K562 (cell line): ENCODE data around the gene ZNF23. TPM values are rescaled to one million over a fixed set of nuclear protein-coding genes. Genes with fewer than 3 reads are reported as not detected.

Experiments
- ARID1B ChIP-seq: fragments of 450-650 bp; IDR thresholded peaks from 2 replicates; pipeline ENCODE4 v1.6.1; 2016; ENCODE audit warnings: antibody characterized with exemption, mild to moderate bottlenecking, inconsistent platforms
- CCNT2 ChIP-seq: IDR thresholded peaks from 2 replicates; pipeline ENCODE4 v1.6.1; 2011; ENCODE audit warnings: borderline replicate concordance, low read depth, mild to moderate bottlenecking, moderate library complexity, mixed read lengths, low read length; ENCODE audit not compliant: insufficient read length; ENCODE audit errors: extremely low read depth
- EP300 ChIP-seq: IDR thresholded peaks from 2 replicates; pipeline ENCODE4 v1.6.1; 2012; ENCODE audit warnings: low read length, improper control_type of control experiment
- HNRNPUL1 ChIP-seq: fragments of 200-400 bp; formaldehyde crosslinking; IDR thresholded peaks from 2 replicates; pipeline ENCODE4 v1.6.1; 2017; ENCODE audit warnings: low read length
- NBN ChIP-seq: fragments of 450-650 bp; IDR thresholded peaks from 2 replicates; pipeline ENCODE4 v1.6.1; 2016; ENCODE audit warnings: low read depth, mild to moderate bottlenecking
- NFE2 ChIP-seq: IDR thresholded peaks from 2 replicates; pipeline ENCODE4 v1.6.1; 2014; ENCODE audit warnings: antibody characterized with exemption, low read depth
- NR2C1 ChIP-seq, 2 experiments: fragments of 450-650 bp; IDR thresholded peaks; 2 replicates each; pipeline ENCODE4 v1.6.1; 2017; ENCODE audit warnings: mild to moderate bottlenecking in 2 of 2, antibody characterized with exemption in 1 of 2, inconsistent platforms in 1 of 2, missing compliant biosample characterization in 1 of 2, missing genetic modification characterization in 1 of 2
- PHTF2 ChIP-seq: fragments of 250-450 bp; sonication (Bioruptor Pico); IDR thresholded peaks from 2 replicates; pipeline ENCODE4 v1.5.0; 2021; ENCODE audit warnings: mild to moderate bottlenecking
- PRMT5 ChIP-seq: sonication (generic); formaldehyde crosslinking; IDR thresholded peaks from 2 replicates; pipeline ENCODE4 v1.5.0; 2020; ENCODE audit warnings: missing genetic modification reagents
- PRPF4 ChIP-seq: fragments of 200-400 bp; formaldehyde crosslinking; IDR thresholded peaks from one replicate; pipeline ENCODE4 v1.6.1; 2017; ENCODE audit warnings: low read length, low read depth, mild to moderate bottlenecking; ENCODE audit not compliant: insufficient read depth, poor library complexity, severe bottlenecking
- SMC3 ChIP-seq: conservative IDR thresholded peaks from 2 replicates; pipeline ENCODE4 v1.6.1; 2011; ENCODE audit warnings: low read depth, low read length, improper control_type of control experiment; ENCODE audit not compliant: insufficient read depth
- SRSF3 ChIP-seq: fragments of 200-400 bp; formaldehyde crosslinking; IDR thresholded peaks from 2 replicates; pipeline ENCODE4 v1.6.1; 2016; ENCODE audit warnings: mild to moderate bottlenecking, low read length, moderate library complexity; ENCODE audit not compliant: insufficient read depth
- TCF7 ChIP-seq: sonication (generic); IDR thresholded peaks from 2 replicates; pipeline ENCODE4 v1.6.1; 2016; ENCODE audit warnings: antibody characterized with exemption, borderline replicate concordance
- ZNF316 ChIP-seq: fragments of 450-650 bp; IDR thresholded peaks from 2 replicates; pipeline ENCODE4 v1.6.1; 2016
- ZNF384 ChIP-seq: IDR thresholded peaks from 2 replicates; pipeline ENCODE4 v1.6.1; 2012; ENCODE audit warnings: low read depth, low read length, improper control_type of control experiment
- ZNF445 ChIP-seq: fragments of 250-450 bp; sonication (Bioruptor Pico); IDR thresholded peaks from 2 replicates; pipeline ENCODE4 v1.4.0; 2020; ENCODE audit warnings: low read depth, mild to moderate bottlenecking, moderate library complexity
- ZNF766 ChIP-seq: fragments of 200-800 bp; sonication (Bioruptor generic); conservative IDR thresholded peaks from 2 replicates; pipeline ENCODE4 v1.6.1; 2016; ENCODE audit warnings: missing genetic modification characterization, missing compliant biosample characterization
- polyA plus RNA-seq, 8 experiments: library from polyadenylated mRNA; depleted of rRNA in 4 of 8; stranded (reverse) in 5 of 8; unstranded in 3 of 8; fragments of >200 nt; fragmentation: Nextera tagmentation in 2 of 8; fragmentation: Illumina TruSeq in 1 of 8; extraction: Ambion mirVana in 2 of 8; extraction: Trizol in 1 of 8; gene quantifications; 2 replicates each; pipeline versions ENCODE4 v1.2.1 to v1.2.3, GENCODE V29; 2011 to 2014; ENCODE audit warnings: inconsistent platforms in 1 of 8, missing spikeins in 1 of 8
- total RNA-seq, 7 experiments: library from RNA; depleted of rRNA in 6 of 7; stranded (reverse); fragments of >200 nt in 6 of 7; fragmentation: Illumina TruSeq in 2 of 7; extraction: Trizol in 2 of 7; gene quantifications; 2 replicates each; pipeline versions ENCODE4 v1.2.1 to v1.2.3, GENCODE V29; 2011 to 2021; ENCODE audit warnings: low replicate concordance in 1 of 7
- TF ChIP-seq, protein P1 (sequence below), 2 experiments: IDR thresholded peaks; 2 replicates each; pipeline ENCODE4 v1.6.1; 2011; ENCODE audit warnings: borderline replicate concordance in 1 of 2, control low read depth in 1 of 2, low read depth in 1 of 2, low read length in 1 of 2, mild to moderate bottlenecking in 1 of 2, mixed read lengths in 1 of 2, moderate library complexity in 1 of 2; ENCODE audit not compliant: insufficient read depth in 1 of 2, insufficient read length in 1 of 2, poor library complexity in 1 of 2, severe bottlenecking in 1 of 2; ENCODE audit errors: extremely low read depth in 1 of 2
- TF ChIP-seq, protein P2 (sequence below), 2 experiments: fragments of 450-650 bp; formaldehyde crosslinking in 1 of 2; IDR thresholded peaks; 2 replicates each; pipeline versions ENCODE4 v1.4.0 to v1.6.1; 2014 to 2020; ENCODE audit warnings: mild to moderate bottlenecking in 2 of 2, borderline replicate concordance in 1 of 2, low read depth in 1 of 2

The ZNF23 gene
- total and polyA plus RNA-seq, 9 of the 15 experiments (the other 6 are each of a cell fraction or from before 2014, with no cell fraction given): 4.7 to 13.4 (median 11.2) TPM

DNA sequence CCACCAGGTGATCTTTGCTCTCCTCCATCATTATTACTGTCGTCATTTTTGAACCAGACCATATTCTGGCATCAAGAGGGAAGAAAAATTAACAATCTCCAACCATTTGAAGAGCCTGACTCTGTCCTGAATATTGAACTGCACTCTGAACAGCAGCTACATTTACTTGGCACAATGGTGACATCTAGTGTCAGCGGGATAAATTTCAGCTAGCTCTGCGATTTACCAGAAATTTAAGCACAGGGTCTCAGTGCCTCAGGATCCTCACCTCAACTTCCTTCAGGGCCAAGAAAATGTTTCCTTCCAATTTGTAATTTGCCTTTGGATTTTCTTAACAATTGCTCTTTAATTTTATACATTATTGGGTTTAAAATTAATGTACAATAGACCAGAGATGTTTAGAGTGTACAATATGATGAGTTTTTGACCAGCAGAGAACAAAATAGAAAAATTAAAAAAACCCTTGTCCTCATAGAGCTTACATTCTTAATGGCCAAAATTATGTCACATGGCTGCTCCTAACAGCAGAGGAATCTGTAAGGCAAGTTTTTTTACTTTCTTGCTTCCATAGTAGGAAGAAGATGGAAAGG lies 37.8 kb upstream of the ZNF23 start (continued):
- TF ChIP-seq, protein P1, sequence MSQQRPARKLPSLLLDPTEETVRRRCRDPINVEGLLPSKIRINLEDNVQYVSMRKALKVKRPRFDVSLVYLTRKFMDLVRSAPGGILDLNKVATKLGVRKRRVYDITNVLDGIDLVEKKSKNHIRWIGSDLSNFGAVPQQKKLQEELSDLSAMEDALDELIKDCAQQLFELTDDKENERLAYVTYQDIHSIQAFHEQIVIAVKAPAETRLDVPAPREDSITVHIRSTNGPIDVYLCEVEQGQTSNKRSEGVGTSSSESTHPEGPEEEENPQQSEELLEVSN (IDR thresholded peaks at IDR 0.05; ENCODE audit: borderline replicate concordance in 1 of 2, extremely low read depth in 1 of 2, insufficient read depth in 1 of 2, insufficient read length in 1 of 2, low read depth in 1 of 2, low read length in 1 of 2, poor library complexity in 1 of 2, severe bottlenecking in 1 of 2): no peak
- TF ChIP-seq, protein P2, sequence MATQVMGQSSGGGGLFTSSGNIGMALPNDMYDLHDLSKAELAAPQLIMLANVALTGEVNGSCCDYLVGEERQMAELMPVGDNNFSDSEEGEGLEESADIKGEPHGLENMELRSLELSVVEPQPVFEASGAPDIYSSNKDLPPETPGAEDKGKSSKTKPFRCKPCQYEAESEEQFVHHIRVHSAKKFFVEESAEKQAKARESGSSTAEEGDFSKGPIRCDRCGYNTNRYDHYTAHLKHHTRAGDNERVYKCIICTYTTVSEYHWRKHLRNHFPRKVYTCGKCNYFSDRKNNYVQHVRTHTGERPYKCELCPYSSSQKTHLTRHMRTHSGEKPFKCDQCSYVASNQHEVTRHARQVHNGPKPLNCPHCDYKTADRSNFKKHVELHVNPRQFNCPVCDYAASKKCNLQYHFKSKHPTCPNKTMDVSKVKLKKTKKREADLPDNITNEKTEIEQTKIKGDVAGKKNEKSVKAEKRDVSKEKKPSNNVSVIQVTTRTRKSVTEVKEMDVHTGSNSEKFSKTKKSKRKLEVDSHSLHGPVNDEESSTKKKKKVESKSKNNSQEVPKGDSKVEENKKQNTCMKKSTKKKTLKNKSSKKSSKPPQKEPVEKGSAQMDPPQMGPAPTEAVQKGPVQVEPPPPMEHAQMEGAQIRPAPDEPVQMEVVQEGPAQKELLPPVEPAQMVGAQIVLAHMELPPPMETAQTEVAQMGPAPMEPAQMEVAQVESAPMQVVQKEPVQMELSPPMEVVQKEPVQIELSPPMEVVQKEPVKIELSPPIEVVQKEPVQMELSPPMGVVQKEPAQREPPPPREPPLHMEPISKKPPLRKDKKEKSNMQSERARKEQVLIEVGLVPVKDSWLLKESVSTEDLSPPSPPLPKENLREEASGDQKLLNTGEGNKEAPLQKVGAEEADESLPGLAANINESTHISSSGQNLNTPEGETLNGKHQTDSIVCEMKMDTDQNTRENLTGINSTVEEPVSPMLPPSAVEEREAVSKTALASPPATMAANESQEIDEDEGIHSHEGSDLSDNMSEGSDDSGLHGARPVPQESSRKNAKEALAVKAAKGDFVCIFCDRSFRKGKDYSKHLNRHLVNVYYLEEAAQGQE (IDR thresholded peaks at IDR 0.05; ENCODE audit: borderline replicate concordance): peak; percentile 79; the same call in 1 of the 2 replicates
- TF ChIP-seq, protein P2 (CRISPR knock-in tag; IDR thresholded peaks at IDR 0.05; ENCODE audit: low read depth): no peak
- no peak for TF ChIP-seq NFE2
- no peak for TF ChIP-seq TCF7
- peak; percentile 78 for TF ChIP-seq SMC3
- no peak for TF ChIP-seq ZNF384
- TF ChIP-seq ZNF316: 0 out of 2 replicates have a peak, but pooled peaks have one; percentile 17
- TF ChIP-seq NR2C1 (IDR thresholded peaks at IDR 0.05): no peak
- no peak for TF ChIP-seq NR2C1 (tag; IDR thresholded peaks at IDR 0.05)
- no peak for TF ChIP-seq PRPF4
- TF ChIP-seq ARID1B: no peak
- TF ChIP-seq SRSF3: no peak
- TF ChIP-seq ZNF766: no peak
- no peak for TF ChIP-seq PRMT5 (CRISPR knock-in tag)
- TF ChIP-seq NBN: no peak
- TF ChIP-seq CCNT2: no peak
- no peak for TF ChIP-seq ZNF445 (CRISPR knock-in tag)
- TF ChIP-seq HNRNPUL1: no peak
- no peak for TF ChIP-seq EP300
- no peak for TF ChIP-seq PHTF2 (CRISPR knock-in tag)
